BLaER1 treated with 17β-estradiol and CSF1 and Interleukin-3, amounts not matched to agents 10 nM and 100 nM (cell line): ENCODE data around the gene PRKAR1A.

Experiments
- H3K27ac ChIP-seq, 11 experiments: shearing (Covaris generic); formaldehyde crosslinking; 2 replicates each; pipeline ENCODE4 v1.8.1; 2022
- H3K27me3 ChIP-seq, 11 experiments: shearing (Covaris generic); formaldehyde crosslinking; 2 replicates each; pipeline ENCODE4 v1.8.1; 2022
- H3K36me3 ChIP-seq, 11 experiments: shearing (Covaris generic); formaldehyde crosslinking; 2 replicates each; pipeline ENCODE4 v1.8.1; 2022
- H3K4me1 ChIP-seq, 10 experiments: shearing (Covaris generic); formaldehyde crosslinking; 2 replicates each; pipeline ENCODE4 v1.8.1; 2022
- H3K4me2 ChIP-seq, 11 experiments: shearing (Covaris generic); formaldehyde crosslinking; 2 replicates each; pipeline ENCODE4 v1.8.1; 2022
- H3K4me3 ChIP-seq, 10 experiments: shearing (Covaris generic); formaldehyde crosslinking; 2 replicates each; pipeline ENCODE4 v1.8.1; 2022
- H3K9ac ChIP-seq, 11 experiments: shearing (Covaris generic); formaldehyde crosslinking; 2 replicates each; pipeline ENCODE4 v1.8.1; 2022
- H3K9me3 ChIP-seq, 11 experiments: shearing (Covaris generic); formaldehyde crosslinking; replicated peaks in 1 of 11; 2 replicates each; pipeline ENCODE4 v1.8.1; 2022
- H4K20me1 ChIP-seq, 11 experiments: shearing (Covaris generic); formaldehyde crosslinking; 2 replicates each; pipeline ENCODE4 v1.8.1; 2022
- Cebpa-rat ChIP-seq, 11 experiments: shearing (Covaris generic); IDR thresholded peaks; 2 replicates each; pipeline ENCODE4 v1.8.1; 2022

Gene PRKAR1A

GRCh38 chr17:68584581-68585303, 72.5 kb downstream of the PRKAR1A start:
- no peak overlapping the region for H3K9ac ChIP-seq
- no peaks in the 10 kb centered on the region for H4K20me1 ChIP-seq
- TF ChIP-seq Cebpa-rat (IDR thresholded peaks at IDR 0.05): no peak
- H3K4me2 ChIP-seq: no peak overlapping the region
- H3K36me3 ChIP-seq: no peaks in the 10 kb centered on the region
- no peaks in the 10 kb centered on the region for H3K4me1 ChIP-seq
- H3K4me3 ChIP-seq: no peak overlapping the region
- no peak overlapping the region for H3K27ac ChIP-seq
- peaks cover 0 to 14% (median 7%) of the 10 kb centered on the region in 11 experiments; a peak in 12 of 22 replicates for H3K9me3 ChIP-seq
- H3K27me3 ChIP-seq: no peaks in the 10 kb centered on the region

DNA sequence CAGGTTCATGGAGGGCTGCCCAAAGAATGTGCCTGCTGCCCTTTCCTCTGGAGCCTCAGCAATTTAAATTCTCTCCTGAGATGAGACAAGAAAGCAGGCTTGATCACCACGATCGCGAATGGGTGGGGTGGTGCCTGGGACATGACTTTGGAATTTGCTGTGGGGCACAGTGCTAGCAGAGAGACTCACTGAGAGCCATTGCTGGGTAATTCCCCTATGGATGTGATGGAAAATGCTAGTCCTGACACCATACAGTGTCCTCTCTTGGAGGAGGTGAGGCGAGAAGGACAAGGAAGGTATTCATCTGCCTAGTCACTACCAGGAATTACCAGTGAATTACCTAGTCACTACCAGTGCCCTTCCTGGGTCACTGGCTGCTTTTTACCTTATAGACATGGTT, 73.4 kb downstream of the PRKAR1A start:
- no peaks in the 10 kb centered on the region for H3K36me3 ChIP-seq
- H3K27ac ChIP-seq: no peak overlapping the region
- no peaks in the 10 kb centered on the region for H3K27me3 ChIP-seq
- no peak overlapping the region for H3K9ac ChIP-seq
- no peak for TF ChIP-seq Cebpa-rat (IDR thresholded peaks at IDR 0.05)
- H3K4me2 ChIP-seq: no peak overlapping the region
- H3K9me3 ChIP-seq: peaks cover 0 to 13% (median 7%) of the 10 kb centered on the region in 11 experiments; a peak in 12 of 22 replicates
- no peaks in the 10 kb centered on the region for H4K20me1 ChIP-seq
- H3K4me3 ChIP-seq: no peak overlapping the region
- H3K4me1 ChIP-seq: no peaks in the 10 kb centered on the region

GRCh38 chr17:68587026-68587425, 74.8 kb downstream of the PRKAR1A start:
- H3K4me3 ChIP-seq: no peak overlapping the region
- no peaks in the 10 kb centered on the region for H3K4me1 ChIP-seq
- H4K20me1 ChIP-seq: no peaks in the 10 kb centered on the region
- H3K4me2 ChIP-seq: no peak overlapping the region
- H3K9me3 ChIP-seq: peaks cover 0 to 13% (median 7%) of the 10 kb centered on the region in 11 experiments; a peak in 12 of 22 replicates
- H3K9ac ChIP-seq: no peak overlapping the region
- TF ChIP-seq Cebpa-rat (IDR thresholded peaks at IDR 0.05): no peak
- H3K27ac ChIP-seq: no peak overlapping the region
- H3K36me3 ChIP-seq: no peaks in the 10 kb centered on the region
- H3K27me3 ChIP-seq: no peaks in the 10 kb centered on the region

GRCh38 chr17:68587847-68588246, 75.6 kb downstream of the PRKAR1A start:
- Histone ChIP-seq H3K4me2 (no peak overlapping the region), H3K9me3 (peaks cover 0 to 13% (median 7%) of the 10 kb centered on the region in 11 experiments; a peak in 12 of 22 replicates), H3K27ac (no peak overlapping the region), H3K4me3 (no peak overlapping the region), H3K36me3 (no peaks in the 10 kb centered on the region), H3K9ac (no peak overlapping the region), H3K27me3 (no peaks in the 10 kb centered on the region), H3K4me1 (no peaks in the 10 kb centered on the region), H4K20me1 (no peaks in the 10 kb centered on the region)
- no peak for TF ChIP-seq Cebpa-rat (IDR thresholded peaks at IDR 0.05)

DNA sequence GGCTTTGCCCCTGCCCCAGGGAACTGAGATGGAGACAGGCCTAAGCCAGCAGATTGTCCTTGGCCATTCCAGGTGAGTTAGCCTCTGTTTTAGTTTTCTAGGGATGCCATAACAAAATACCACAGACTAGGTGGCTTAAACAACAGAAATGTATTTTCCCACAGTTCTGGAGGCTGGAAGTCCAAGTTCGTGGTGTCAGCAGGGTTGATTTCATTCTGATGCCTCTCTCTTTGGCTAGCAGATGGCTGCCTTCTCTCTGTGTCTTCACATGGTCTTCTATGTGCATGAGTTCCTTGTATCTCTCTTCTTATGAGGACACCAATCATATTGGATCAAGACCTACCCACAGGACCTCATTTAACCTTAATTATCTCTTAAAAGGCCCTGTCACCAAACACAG, 76.1 kb downstream of the PRKAR1A start:
- H4K20me1 ChIP-seq: no peaks in the 10 kb centered on the region
- no peaks in the 10 kb centered on the region for H3K36me3 ChIP-seq
- no peak overlapping the region for H3K27ac ChIP-seq
- TF ChIP-seq Cebpa-rat (IDR thresholded peaks at IDR 0.05): no peak
- peaks cover 0 to 13% (median 7%) of the 10 kb centered on the region in 11 experiments; a peak in 12 of 22 replicates for H3K9me3 ChIP-seq
- no peaks in the 10 kb centered on the region for H3K4me1 ChIP-seq
- H3K4me2 ChIP-seq: no peak overlapping the region
- H3K4me3 ChIP-seq: no peak overlapping the region
- H3K27me3 ChIP-seq: no peaks in the 10 kb centered on the region
- H3K9ac ChIP-seq: no peak overlapping the region

GRCh38 chr17:68589086-68589485, 76.9 kb downstream of the PRKAR1A start:
- H3K9me3 ChIP-seq: peaks cover 0 to 13% (median 7%) of the 10 kb centered on the region in 11 experiments; a peak in 12 of 22 replicates
- no peak overlapping the region for H3K4me3 ChIP-seq
- no peak for TF ChIP-seq Cebpa-rat (IDR thresholded peaks at IDR 0.05)
- no peaks in the 10 kb centered on the region for H4K20me1 ChIP-seq
- H3K4me2 ChIP-seq: no peak overlapping the region
- no peaks in the 10 kb centered on the region for H3K36me3 ChIP-seq
- H3K9ac ChIP-seq: no peak overlapping the region
- H3K27me3 ChIP-seq: no peaks in the 10 kb centered on the region
- no peak overlapping the region for H3K27ac ChIP-seq
- H3K4me1 ChIP-seq: no peaks in the 10 kb centered on the region

DNA sequence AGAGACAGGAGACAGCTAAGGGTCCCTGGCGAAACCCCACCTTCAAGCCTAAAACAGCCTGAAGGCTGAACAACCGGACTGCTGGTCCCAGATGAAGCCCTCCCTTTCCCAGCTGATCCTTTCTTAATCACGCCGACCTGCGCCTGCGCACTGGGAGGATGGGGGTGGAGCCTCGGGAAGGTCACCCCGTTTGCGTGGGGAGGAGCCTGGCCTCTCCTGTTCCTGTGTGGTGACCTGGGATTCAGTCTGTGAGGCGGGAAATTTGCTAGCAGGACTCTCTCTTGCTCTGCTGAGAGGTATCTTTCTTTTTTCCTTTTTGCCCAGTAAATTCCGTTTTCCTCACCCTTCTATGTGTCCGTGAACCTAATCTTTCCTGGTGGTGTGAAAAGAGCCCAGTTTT, 79.4 kb downstream of the PRKAR1A start:
- Histone ChIP-seq H3K36me3 (no peaks in the 10 kb centered on the region), H3K27ac (no peak overlapping the region), H3K4me2 (no peak overlapping the region), H3K4me1 (peaks cover 0 to 21% (median 5%) of the 10 kb centered on the region in 10 experiments; a peak in 10 of 20 replicates), H3K9me3 (peaks cover 0 to 13% (median 7%) of the 10 kb centered on the region in 11 experiments; a peak in 13 of 22 replicates), H3K27me3 (no peaks in the 10 kb centered on the region), H3K9ac (no peak overlapping the region), H4K20me1 (no peaks in the 10 kb centered on the region), H3K4me3 (no peak overlapping the region)
- TF ChIP-seq Cebpa-rat (IDR thresholded peaks at IDR 0.05): no peak

- Histone ChIP-seq H3K27ac (no peak overlapping the region), H3K4me1 (peaks cover 0 to 21% (median 5%) of the 10 kb centered on the region in 10 experiments; a peak in 10 of 20 replicates), H3K9ac (no peak overlapping the region), H3K36me3 (no peaks in the 10 kb centered on the region), H3K27me3 (no peaks in the 10 kb centered on the region), H3K4me3 (no peak overlapping the region), H3K4me2 (no peak overlapping the region), H3K9me3 (peaks cover 0 to 13% (median 7%) of the 10 kb centered on the region in 11 experiments; a peak in 13 of 22 replicates), H4K20me1 (no peaks in the 10 kb centered on the region)
- no peak for TF ChIP-seq Cebpa-rat (IDR thresholded peaks at IDR 0.05)
These were observed 79.8 kb downstream of the PRKAR1A start for GRCh38 chr17:68592009-68592408.

DNA sequence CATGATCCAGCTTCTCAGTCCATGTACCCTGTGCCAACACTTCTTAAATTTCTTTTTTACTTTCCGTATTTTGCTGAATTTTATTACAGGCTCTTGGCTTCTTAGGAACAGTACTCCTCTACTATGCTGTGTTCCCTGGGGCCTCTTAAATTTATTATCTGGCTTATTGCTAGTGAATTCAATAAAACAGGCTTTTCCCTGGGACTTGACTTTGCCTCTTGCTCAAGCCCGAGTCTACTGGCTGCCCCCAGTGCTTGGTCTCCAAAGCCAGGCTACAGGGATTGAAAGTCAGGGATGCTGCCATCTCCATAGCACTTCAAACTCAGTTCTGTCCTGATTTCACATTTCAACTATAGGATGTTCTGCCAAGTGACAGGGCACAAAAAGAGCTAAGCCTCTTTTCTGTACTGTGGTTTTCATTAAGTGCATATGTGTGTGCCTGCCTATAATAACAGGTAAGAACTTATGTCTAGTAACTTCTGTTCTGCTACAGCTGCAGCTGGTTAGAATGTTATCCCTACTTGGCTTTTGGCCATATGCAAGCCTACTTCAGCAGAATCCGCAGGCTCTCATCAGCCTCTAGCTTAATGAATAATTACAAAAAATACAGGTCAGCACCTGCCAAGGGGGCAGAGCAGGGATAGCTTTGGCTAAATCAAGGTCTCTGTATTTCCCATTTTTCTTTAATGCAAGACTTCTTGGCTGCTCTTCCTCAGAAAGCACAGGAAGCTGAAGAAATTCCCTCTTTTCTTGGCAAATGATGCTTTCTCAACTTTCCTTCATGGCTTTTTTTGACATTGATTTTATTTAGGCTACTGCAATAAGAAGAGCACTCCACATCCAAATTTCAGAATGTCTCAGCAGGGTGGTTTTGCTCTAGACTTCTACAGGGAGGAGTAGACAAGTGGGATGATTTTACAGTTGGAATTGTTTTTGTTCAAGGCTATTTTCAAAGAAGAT, 80.7 kb downstream of the PRKAR1A start:
- Histone ChIP-seq H3K9ac (no peak overlapping the region), H3K27ac (no peak overlapping the region), H3K36me3 (no peaks in the 10 kb centered on the region), H3K9me3 (peaks cover 0 to 13% (median 6%) of the 10 kb centered on the region in 11 experiments; a peak in 13 of 22 replicates), H4K20me1 (no peaks in the 10 kb centered on the region), H3K27me3 (no peaks in the 10 kb centered on the region), H3K4me3 (no peak overlapping the region), H3K4me2 (no peak overlapping the region), H3K4me1 (peaks cover 0 to 21% (median 5%) of the 10 kb centered on the region in 10 experiments; a peak in 10 of 20 replicates)
- TF ChIP-seq Cebpa-rat (IDR thresholded peaks at IDR 0.05): no peak
